Pancreas (tissue), 10 donors: ENCODE measurements around the gene RELL2. TPM values are rescaled to one million over a fixed set of nuclear protein-coding genes. Genes with fewer than 3 reads are reported as not detected.

Source experiments
- ATAC-seq, 4 donors: fragments of 200-7000 bp; cut with Tn5 transposase; one replicate each; pipeline versions ENCODE4 v1.8.0 to v1.9.1; 2020; ENCODE audit warnings: mild to moderate bottlenecking in 4 of 4, moderate library complexity in 4 of 4
- DNase-seq, 6 donors: peaks; one replicate each; pipeline ENCODE4 v3.0.0-alpha.2; 2020
- FAIRE-seq: peaks from 2 replicates; lab custom pipeline; 2012; peaks lifted over from hg19 to GRCh38; lab: Jason Lieb, UNC
- H3K27ac ChIP-seq, 4 donors: fragments of 200-600 bp; sonication (generic); 1 replicate in 3 of 4; 2 replicates in 1 of 4; pipeline versions ENCODE4 v1.5.0 to v1.8.0; 2020
- H3K27me3 ChIP-seq, 4 donors: fragments of 200-600 bp; one replicate each; pipeline ENCODE4 v1.8.0; 2021
- H3K36me3 ChIP-seq, 3 donors: fragments of 200-600 bp; sonication (generic) in 1 of 3; one replicate each; pipeline versions ENCODE4 v1.5.0 to v1.8.0; 2020 to 2021
- H3K4me1 ChIP-seq, 3 donors: fragments of 200-600 bp; one replicate each; pipeline ENCODE4 v1.8.0; 2021
- H3K4me3 ChIP-seq, 4 donors: fragments of 200-600 bp; sonication (generic) in 2 of 4; one replicate each; pipeline versions ENCODE4 v1.5.0 to v1.8.0; 2020 to 2021
- H3K9me3 ChIP-seq, 4 donors: fragments of 200-600 bp; one replicate each; pipeline ENCODE4 v1.8.0; 2021
- CTCF ChIP-seq, 4 donors: fragments of 200-600 bp; sonication (generic) in 3 of 4; IDR thresholded peaks; one replicate each; pipeline versions ENCODE4 v1.5.0 to v1.8.0; 2021; ENCODE audit warnings: antibody characterized with exemption in 4 of 4
- WGBS, 2 donors: extraction: QIAGEN DNeasy Blood & Tissue Kit; methylation state at CpG; one replicate each; pipeline ENCODE4 v1.1.7; 2013; 5-methylcytosine and 5-hydroxymethylcytosine counted together
- intact Hi-C, 3 donors: fragments of 100-400 bp; cut with DNase I; formaldehyde crosslinking; loops; one replicate each; pipeline versions ENCODE4 v1.11.1 to v1.14.2; 2022
- polyA plus RNA-seq, 2 donors: library from polyadenylated mRNA; stranded (reverse); fragments of 200-250 nt; gene quantifications; one replicate each; pipeline ENCODE4 v1.2.3, GENCODE V29; 2013
- total RNA-seq, 6 donors: library from RNA; stranded (reverse); fragmentation: NEBNext Ultra II Directional in 4 of 6; extraction: Animal tissue kit (Norgen Biotek cat#: 25700) in 4 of 6; gene quantifications; one replicate each; pipeline versions ENCODE4 v1.2.1 to v1.2.4, GENCODE V29; 2021 to 2023
- donor health status: healthy with polysubstance abuse.
- donor health status: DM: no; HTN: no; CAD: no; lungs with moderate emphysema.
- donor health status: DM: no; HTN: no; CAD: no.
- donor health status: control.
- donor health status: control.
- donor health status: Bipolar disorder and iron deficiency.
- donor health status: DM: yes; HTN: yes; CAD: no.
- donor health status: DM: no; HTN: no; CAD: no.
- donor health status: DM: no; HTN: no; CAD: no.
- donor health status: DM: yes; HTN: yes; CAD: no.

Gene RELL2
- total and polyA plus RNA-seq, 8 donors = 0.67 to 9.0 (median 1.2) TPM

- TF ChIP-seq CTCF (IDR thresholded peaks at IDR 0.05) = no peak
- Histone ChIP-seq H3K4me3 (no peak overlapping the region), H3K4me1 (peaks cover 0 to 5% (median 0%) of the 10 kb centered on the region in 3 donors), H3K36me3 (peaks cover 0 to 35% (median 3%) of the 10 kb centered on the region in 3 donors), H3K9me3 (no peaks in the 10 kb centered on the region), H3K27ac (no peak overlapping the region), H3K27me3 (no peaks in the 10 kb centered on the region)
- 93 to 95% methylated on average over 6 of the region's 6 CpGs for whole genome bisulfite sequencing, 2 donors
- intact Hi-C loops = no loop called here
- FAIRE-seq (no peak), ATAC-seq (no peak), DNase-seq (no peak)
These were observed 8.5 kb upstream of the RELL2 start for GRCh38 chr5:141628175-141628788.

- intact Hi-C loops = no loop called here
- Histone ChIP-seq H3K4me3 (no peak overlapping the region), H3K36me3 (peaks cover 0 to 16% (median 3%) of the 10 kb centered on the region in 3 donors), H3K9me3 (no peaks in the 10 kb centered on the region), H3K4me1 (peaks cover 5 to 13% (median 10%) of the 10 kb centered on the region in 3 donors), H3K27ac (no peak overlapping the region), H3K27me3 (no peaks in the 10 kb centered on the region)
- DNase-seq (peak in 1 of 6 donors; percentile 12), ATAC-seq (peak in 2 of 4 donors; percentile 53 to 71), FAIRE-seq (no peak)
- 88 to 92% methylated on average over 5 of the region's 5 CpGs for WGBS, 2 donors
- TF ChIP-seq CTCF (IDR thresholded peaks at IDR 0.05) = no peak
These were observed 6.1 kb upstream of the RELL2 start for GRCh38 chr5:141630570-141631140.

- Histone ChIP-seq H3K4me3 (no peak overlapping the region), H3K27me3 (no peaks in the 10 kb centered on the region), H3K27ac (no peak overlapping the region), H3K4me1 (peaks cover 9 to 17% (median 13%) of the 10 kb centered on the region in 3 donors), H3K9me3 (no peaks in the 10 kb centered on the region), H3K36me3 (peaks cover 0 to 8% (median 3%) of the 10 kb centered on the region in 3 donors)
- ATAC-seq (no peak), DNase-seq (no peak), FAIRE-seq (no peak)
- intact Hi-C loops = no loop called here
- 70 to 82% methylated on average over 2 of the region's 2 CpGs for WGBS, 2 donors
- TF ChIP-seq CTCF (IDR thresholded peaks at IDR 0.05) = no peak
These were observed 4.1 kb upstream of the RELL2 start for GRCh38 chr5:141632650-141633049.

GRCh38 chr5:141633871-141634561 lies 2.8 kb upstream of the RELL2 start:
- no peak overlapping the region for H3K27ac ChIP-seq
- WGBS, 2 donors = 84 to 85% methylated on average over 5 of the region's 5 CpGs
- no peaks in the 10 kb centered on the region for H3K27me3 ChIP-seq
- intact Hi-C loops = no loop called here
- no peak for FAIRE-seq
- no peak for DNase-seq
- ATAC-seq = no peak
- TF ChIP-seq CTCF (IDR thresholded peaks at IDR 0.05) = no peak
- H3K9me3 ChIP-seq = no peaks in the 10 kb centered on the region
- peaks cover 9 to 17% (median 13%) of the 10 kb centered on the region in 3 donors for H3K4me1 ChIP-seq
- H3K4me3 ChIP-seq = no peak overlapping the region
- peaks cover 0 to 2% (median 2%) of the 10 kb centered on the region in 3 donors for H3K36me3 ChIP-seq
